ENCODE measurements around the gene LRCH2. TPM values are rescaled to one million over a fixed set of nuclear protein-coding genes. Genes with fewer than 3 reads are reported as not detected.

Gene LRCH2
- total RNA-seq, 4 donors from 2014 or later = 9.8 to 15.9 (median 10.7) TPM

DNA sequence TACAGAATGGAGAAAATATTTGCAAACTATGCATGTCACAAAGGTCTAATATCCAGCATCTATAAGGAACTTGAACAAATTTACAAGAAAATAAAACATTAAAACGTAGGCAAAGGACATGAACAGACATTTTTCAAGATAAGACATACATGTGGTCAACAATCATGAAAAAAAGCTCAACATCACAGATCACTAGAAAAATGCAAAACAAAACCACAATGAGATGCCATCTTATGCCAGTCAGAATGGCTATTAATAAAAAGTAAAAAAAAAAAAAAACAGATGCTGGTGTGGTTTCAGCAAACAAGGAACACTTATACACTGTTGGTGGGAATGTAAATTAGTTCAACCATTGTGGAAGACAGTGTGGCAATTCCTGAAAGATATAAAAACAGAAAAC lies 140.7 kb downstream of the LRCH2 start:
- Histone ChIP-seq H3K4me1 (no peaks in the 10 kb centered on the region), H3K36me3 (no peaks in the 10 kb centered on the region), H3K9me3 (peaks cover 0 to 5% (median 0%) of the 10 kb centered on the region in 4 donors), H3K27me3 (no peaks in the 10 kb centered on the region), H3K27ac (replicated peaks in 1 of 4) (no peak overlapping the region), H3K4me3 (no peak overlapping the region)
- no peak for TF ChIP-seq POLR2A (IDR thresholded peaks at IDR 0.05; ENCODE audit: low read depth)
- TF ChIP-seq EP300 (IDR thresholded peaks at IDR 0.05) = no peak
- TF ChIP-seq, protein P1, sequence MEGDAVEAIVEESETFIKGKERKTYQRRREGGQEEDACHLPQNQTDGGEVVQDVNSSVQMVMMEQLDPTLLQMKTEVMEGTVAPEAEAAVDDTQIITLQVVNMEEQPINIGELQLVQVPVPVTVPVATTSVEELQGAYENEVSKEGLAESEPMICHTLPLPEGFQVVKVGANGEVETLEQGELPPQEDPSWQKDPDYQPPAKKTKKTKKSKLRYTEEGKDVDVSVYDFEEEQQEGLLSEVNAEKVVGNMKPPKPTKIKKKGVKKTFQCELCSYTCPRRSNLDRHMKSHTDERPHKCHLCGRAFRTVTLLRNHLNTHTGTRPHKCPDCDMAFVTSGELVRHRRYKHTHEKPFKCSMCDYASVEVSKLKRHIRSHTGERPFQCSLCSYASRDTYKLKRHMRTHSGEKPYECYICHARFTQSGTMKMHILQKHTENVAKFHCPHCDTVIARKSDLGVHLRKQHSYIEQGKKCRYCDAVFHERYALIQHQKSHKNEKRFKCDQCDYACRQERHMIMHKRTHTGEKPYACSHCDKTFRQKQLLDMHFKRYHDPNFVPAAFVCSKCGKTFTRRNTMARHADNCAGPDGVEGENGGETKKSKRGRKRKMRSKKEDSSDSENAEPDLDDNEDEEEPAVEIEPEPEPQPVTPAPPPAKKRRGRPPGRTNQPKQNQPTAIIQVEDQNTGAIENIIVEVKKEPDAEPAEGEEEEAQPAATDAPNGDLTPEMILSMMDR (IDR thresholded peaks at IDR 0.05) = no peak
- no peak for TF ChIP-seq POLR2AphosphoS5 (IDR thresholded peaks at IDR 0.05)
- no peak for DNase-seq (ENCODE audit: extremely low spot score)
- 75% methylated on average over 1 of the region's 1 CpG for WGBS
- intact Hi-C loops (cut with DNase I) = no loop called here

DNA sequence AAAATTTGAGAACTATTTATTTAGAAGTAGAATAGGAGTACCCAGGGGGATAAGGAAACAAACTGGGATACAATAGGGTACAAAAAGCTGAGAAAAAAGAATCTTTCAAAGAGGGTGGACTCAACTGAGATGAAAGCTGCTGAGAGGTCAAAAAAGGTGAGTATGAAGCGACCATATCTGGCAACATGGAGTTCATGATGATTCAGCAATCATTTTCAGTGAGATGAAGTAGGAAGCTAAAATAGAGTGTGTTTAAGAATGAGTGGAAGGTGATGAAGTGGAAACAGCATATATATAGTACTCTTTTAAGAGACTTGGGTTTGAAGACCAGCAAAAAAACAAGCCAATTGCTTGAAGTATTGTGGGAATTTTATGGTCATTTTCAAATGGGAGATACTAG lies 144.5 kb downstream of the LRCH2 start:
- no peaks in the 10 kb centered on the region for H3K4me1 ChIP-seq
- no peak for DNase-seq (ENCODE audit: extremely low spot score)
- no peaks in the 10 kb centered on the region for H3K9me3 ChIP-seq
- intact Hi-C loops (cut with DNase I) = no loop called here
- TF ChIP-seq POLR2AphosphoS5 (IDR thresholded peaks at IDR 0.05) (no peak), POLR2A (IDR thresholded peaks at IDR 0.05; ENCODE audit: low read depth) (no peak), EP300 (IDR thresholded peaks at IDR 0.05) (no peak)
- TF ChIP-seq, protein P1 (IDR thresholded peaks at IDR 0.05) = no peak
- H3K36me3 ChIP-seq = no peaks in the 10 kb centered on the region
- H3K27ac ChIP-seq (replicated peaks in 1 of 4) = no peak overlapping the region
- no peak overlapping the region for H3K4me3 ChIP-seq
- H3K27me3 ChIP-seq = no peaks in the 10 kb centered on the region
- WGBS = 46% methylated on average over 1 of the region's 1 CpG

DNA sequence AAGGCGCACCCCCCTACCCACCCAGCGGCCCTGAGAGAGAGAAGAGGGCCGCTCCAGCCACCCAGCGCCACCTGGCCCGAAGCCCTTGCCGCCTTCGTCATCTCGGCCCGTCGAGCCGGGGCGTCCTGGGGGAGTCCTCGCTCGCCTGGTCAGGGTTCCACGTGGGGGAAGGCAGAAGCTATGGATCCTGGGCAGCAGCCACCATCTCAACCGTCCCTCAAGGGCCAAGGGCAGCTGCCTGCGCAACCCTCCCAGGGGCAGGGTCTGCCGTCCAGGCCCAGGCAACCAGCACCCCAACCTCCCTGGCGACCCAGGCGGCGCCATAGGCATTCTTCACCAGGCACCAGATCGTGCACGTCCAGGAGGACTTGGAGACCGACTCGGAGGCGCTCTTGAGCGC lies 165.0 kb downstream of the LRCH2 start:
- DNase-seq (ENCODE audit: extremely low spot score) = no peak
- Histone ChIP-seq H3K4me1 (peaks cover 0 to 25% (median 19%) of the 10 kb centered on the region in 4 donors), H3K27me3 (no peaks in the 10 kb centered on the region), H3K9me3 (no peaks in the 10 kb centered on the region), H3K4me3 (no peak overlapping the region), H3K27ac (replicated peaks in 1 of 4) (no peak overlapping the region), H3K36me3 (no peaks in the 10 kb centered on the region)
- no peak for TF ChIP-seq EP300 (IDR thresholded peaks at IDR 0.05)
- TF ChIP-seq POLR2A (IDR thresholded peaks at IDR 0.05; ENCODE audit: low read depth) = no peak
- TF ChIP-seq, protein P1 (IDR thresholded peaks at IDR 0.05) = no peak
- no peak for TF ChIP-seq POLR2AphosphoS5 (IDR thresholded peaks at IDR 0.05)
- 70% methylated on average over 4 of the region's 27 CpGs for WGBS
- intact Hi-C loops (cut with DNase I) = no loop called here

DNA sequence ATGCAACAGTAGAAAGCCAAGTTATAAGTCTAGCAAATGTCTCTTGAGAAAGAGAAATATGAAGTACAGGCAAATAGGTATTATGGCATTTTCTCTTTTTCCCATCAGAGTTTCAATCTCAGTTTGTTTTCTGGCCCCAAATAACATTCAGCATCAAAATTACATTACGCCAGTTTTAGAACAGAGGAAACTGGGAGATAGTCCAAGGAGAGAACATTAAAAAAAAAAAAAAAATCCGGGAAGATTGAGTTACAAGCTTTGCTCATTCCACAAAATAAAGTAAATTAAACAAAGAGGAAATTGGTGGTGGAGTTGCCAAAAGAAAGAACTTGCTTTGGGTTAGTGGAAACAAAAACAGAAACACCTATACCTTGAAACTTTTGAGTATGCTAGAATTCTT lies 166.1 kb downstream of the LRCH2 start:
- peak overlapping the region in 3 of 4 donors; percentile 10 to 63 (median 43) for H3K27ac ChIP-seq (replicated peaks in 1 of 4)
- DNase-seq (ENCODE audit: extremely low spot score) = no peak
- H3K4me1 ChIP-seq = peaks cover 0 to 25% (median 19%) of the 10 kb centered on the region in 4 donors
- peaks cover 0 to under 1% (median 0%) of the 10 kb centered on the region in 4 donors for H3K9me3 ChIP-seq
- no peaks in the 10 kb centered on the region for H3K36me3 ChIP-seq
- no peaks in the 10 kb centered on the region for H3K27me3 ChIP-seq
- TF ChIP-seq, protein P1 (IDR thresholded peaks at IDR 0.05) = no peak
- TF ChIP-seq POLR2A (IDR thresholded peaks at IDR 0.05; ENCODE audit: low read depth) (no peak), EP300 (IDR thresholded peaks at IDR 0.05) (no peak), POLR2AphosphoS5 (IDR thresholded peaks at IDR 0.05) (no peak)
- H3K4me3 ChIP-seq = no peak overlapping the region
- intact Hi-C loops (cut with DNase I) = no loop called here
- 27% methylated on average over 2 of the region's 2 CpGs for WGBS

DNA sequence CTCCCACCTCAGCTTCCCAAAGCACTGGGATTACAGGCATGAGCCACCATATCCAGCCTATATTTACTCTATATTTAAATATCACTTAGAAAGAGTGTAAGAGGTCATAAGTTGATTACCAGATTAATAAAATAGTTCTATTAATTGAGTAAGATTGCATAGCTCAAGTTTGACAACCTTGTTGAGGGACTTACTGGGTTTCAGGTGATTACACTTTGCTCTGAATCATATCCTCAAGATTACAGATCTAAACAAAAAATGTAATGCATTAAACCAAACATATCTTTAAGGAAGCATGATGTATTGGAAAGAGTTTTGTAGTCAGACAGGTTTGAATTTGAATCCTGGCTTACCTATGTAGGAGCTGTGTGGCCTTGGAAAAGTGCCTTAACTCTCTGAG lies 168.6 kb downstream of the LRCH2 start:
- no peak overlapping the region for H3K27ac ChIP-seq (replicated peaks in 1 of 4)
- intact Hi-C loops (cut with DNase I) = no loop called here
- H3K36me3 ChIP-seq = no peaks in the 10 kb centered on the region
- TF ChIP-seq EP300 (IDR thresholded peaks at IDR 0.05) (no peak), POLR2AphosphoS5 (IDR thresholded peaks at IDR 0.05) (no peak), POLR2A (IDR thresholded peaks at IDR 0.05; ENCODE audit: low read depth) (no peak)
- TF ChIP-seq, protein P1 (IDR thresholded peaks at IDR 0.05) = no peak
- H3K4me1 ChIP-seq = peaks cover 0 to 25% (median 19%) of the 10 kb centered on the region in 4 donors
- H3K4me3 ChIP-seq = no peak overlapping the region
- H3K9me3 ChIP-seq = peaks cover 0 to 11% (median 0%) of the 10 kb centered on the region in 4 donors
- no peak for DNase-seq (ENCODE audit: extremely low spot score)
- no peaks in the 10 kb centered on the region for H3K27me3 ChIP-seq

Data from esophagus muscularis mucosa (tissue), 4 donors.